Ectodermal cell (in vitro differentiated cells): ENCODE results near the gene PTCH2.
A peak's percentile ranks its signal among the peaks of the same experiment; 100 is the strongest.
"Not testable (repeated sequence)": the region's sequence is repeated elsewhere in the genome, so short reads cannot be mapped to it uniquely, and the experiment has no call there.

Experiments used
- H3K27ac ChIP-seq: 2 replicates; pipeline ENCODE4 v1.7.0; 2013; ENCODE audit warnings: mild to moderate bottlenecking, low read depth, low read length; ENCODE audit not compliant: insufficient read depth, poor library complexity, severe bottlenecking
- H3K27me3 ChIP-seq: 2 replicates; pipeline ENCODE4 v1.7.0; 2013; ENCODE audit warnings: mild to moderate bottlenecking, low read length; ENCODE audit not compliant: insufficient read depth, control insufficient read depth, poor library complexity, severe bottlenecking
- H3K36me3 ChIP-seq: one replicate; pipeline ENCODE4 v1.7.0; 2013; ENCODE audit warnings: low read length; ENCODE audit not compliant: control insufficient read depth, insufficient read depth
- H3K4me1 ChIP-seq: one replicate; pipeline ENCODE4 v1.7.0; 2013; ENCODE audit warnings: low read length; ENCODE audit not compliant: control insufficient read depth, insufficient read depth
- H3K4me3 ChIP-seq: 2 replicates; pipeline ENCODE4 v1.7.0; 2013; ENCODE audit warnings: low read depth, low read length, control low read depth; ENCODE audit not compliant: insufficient read depth
- H3K9me3 ChIP-seq: 2 replicates; pipeline ENCODE4 v1.7.0; 2013; ENCODE audit warnings: mild to moderate bottlenecking, low read length, moderate library complexity; ENCODE audit not compliant: control insufficient read depth
- WGBS, 2 experiments: methylation state at CpG; one replicate each; pipeline ENCODE4 v1.1.7; 2013; ENCODE audit warnings: missing lambda C conversion rate in 2 of 2; 5-methylcytosine and 5-hydroxymethylcytosine counted together

PTCH2 gene

DNA sequence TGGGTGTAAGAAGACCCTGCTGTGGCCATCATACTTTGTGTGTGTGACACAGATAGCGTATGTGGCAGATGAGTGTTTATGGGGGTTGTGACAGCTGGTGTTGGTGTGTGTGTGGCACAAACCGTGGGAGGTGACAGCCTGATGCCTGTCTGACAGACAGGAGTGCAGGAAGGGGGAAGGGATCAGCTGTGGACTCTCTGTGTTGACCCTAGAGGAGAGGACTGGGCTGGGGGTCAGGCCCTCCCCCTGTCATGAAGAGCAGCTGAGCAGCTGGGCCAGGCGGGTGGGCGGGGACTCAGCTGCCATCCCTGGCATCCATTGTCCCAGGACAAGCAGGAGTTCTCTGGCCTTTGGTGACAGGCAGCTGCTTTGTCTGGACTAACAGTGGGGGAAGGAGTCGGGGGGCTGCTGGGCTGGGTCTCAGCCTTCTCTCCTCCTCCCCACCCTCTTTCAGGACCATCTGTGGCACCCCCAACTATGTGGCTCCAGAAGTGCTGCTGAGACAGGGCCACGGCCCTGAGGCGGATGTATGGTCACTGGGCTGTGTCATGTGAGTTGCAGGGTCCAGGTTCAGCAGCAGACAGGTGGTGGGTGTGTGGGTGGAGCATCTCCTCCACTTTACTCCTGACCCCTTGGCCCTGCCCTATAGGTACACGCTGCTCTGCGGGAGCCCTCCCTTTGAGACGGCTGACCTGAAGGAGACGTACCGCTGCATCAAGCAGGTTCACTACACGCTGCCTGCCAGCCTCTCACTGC, 40.6 kb downstream of the PTCH2 start:
- Histone ChIP-seq H3K27ac (peak overlapping the region; percentile 54), H3K27me3 (peaks cover 10% of the 10 kb centered on the region), H3K9me3 (no peaks in the 10 kb centered on the region), H3K4me1 (peaks cover 34% of the 10 kb centered on the region), H3K36me3 (peaks cover 14% of the 10 kb centered on the region), H3K4me3 (peak overlapping the region; percentile 18)
- 45 to 54% methylated on average over 13 of the region's 13 CpGs for WGBS, 2 experiments

DNA sequence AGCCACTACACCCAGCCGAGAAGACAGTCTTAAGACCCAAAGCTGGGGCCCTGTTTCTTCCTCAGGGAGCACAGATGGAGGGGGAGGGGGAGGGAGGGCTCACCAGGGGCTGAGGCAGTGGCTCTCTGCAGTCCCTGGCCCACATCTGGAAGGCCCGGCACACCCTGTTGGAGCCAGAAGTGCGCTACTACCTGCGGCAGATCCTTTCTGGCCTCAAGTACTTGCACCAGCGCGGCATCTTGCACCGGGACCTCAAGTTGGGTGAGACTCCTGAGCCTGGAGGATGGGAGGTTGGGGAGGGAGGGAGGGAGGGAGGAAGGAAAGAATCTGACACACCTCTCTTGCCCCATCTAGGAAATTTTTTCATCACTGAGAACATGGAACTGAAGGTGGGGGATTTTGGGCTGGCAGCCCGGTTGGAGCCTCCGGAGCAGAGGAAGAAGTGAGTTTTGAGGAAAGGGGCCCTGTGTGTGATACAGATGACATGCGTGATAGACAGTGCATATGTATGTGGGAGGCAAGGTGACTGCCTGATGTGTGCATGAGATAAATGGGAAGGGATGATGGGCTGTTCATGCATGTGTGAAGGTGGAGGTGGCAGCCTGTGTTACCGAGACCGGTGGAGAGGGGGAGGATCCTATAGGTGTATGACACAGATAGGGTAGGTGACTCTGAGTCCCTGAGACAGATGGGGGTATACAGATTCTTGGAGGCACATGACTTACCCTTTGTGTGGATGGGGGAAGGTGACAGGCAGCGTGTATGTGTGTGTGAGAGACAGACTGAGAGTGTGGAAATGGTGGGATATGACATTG, 41.4 kb downstream of the PTCH2 start:
- Histone ChIP-seq H3K4me1 (peaks cover 26% of the 10 kb centered on the region), H3K27me3 (peaks cover 10% of the 10 kb centered on the region), H3K27ac (peak overlapping the region; percentile 54), H3K36me3 (peaks cover 14% of the 10 kb centered on the region), H3K4me3 (peak overlapping the region; percentile 18), H3K9me3 (no peaks in the 10 kb centered on the region)
- WGBS, 2 experiments = 80 to 82% methylated on average over 13 of the region's 13 CpGs

DNA sequence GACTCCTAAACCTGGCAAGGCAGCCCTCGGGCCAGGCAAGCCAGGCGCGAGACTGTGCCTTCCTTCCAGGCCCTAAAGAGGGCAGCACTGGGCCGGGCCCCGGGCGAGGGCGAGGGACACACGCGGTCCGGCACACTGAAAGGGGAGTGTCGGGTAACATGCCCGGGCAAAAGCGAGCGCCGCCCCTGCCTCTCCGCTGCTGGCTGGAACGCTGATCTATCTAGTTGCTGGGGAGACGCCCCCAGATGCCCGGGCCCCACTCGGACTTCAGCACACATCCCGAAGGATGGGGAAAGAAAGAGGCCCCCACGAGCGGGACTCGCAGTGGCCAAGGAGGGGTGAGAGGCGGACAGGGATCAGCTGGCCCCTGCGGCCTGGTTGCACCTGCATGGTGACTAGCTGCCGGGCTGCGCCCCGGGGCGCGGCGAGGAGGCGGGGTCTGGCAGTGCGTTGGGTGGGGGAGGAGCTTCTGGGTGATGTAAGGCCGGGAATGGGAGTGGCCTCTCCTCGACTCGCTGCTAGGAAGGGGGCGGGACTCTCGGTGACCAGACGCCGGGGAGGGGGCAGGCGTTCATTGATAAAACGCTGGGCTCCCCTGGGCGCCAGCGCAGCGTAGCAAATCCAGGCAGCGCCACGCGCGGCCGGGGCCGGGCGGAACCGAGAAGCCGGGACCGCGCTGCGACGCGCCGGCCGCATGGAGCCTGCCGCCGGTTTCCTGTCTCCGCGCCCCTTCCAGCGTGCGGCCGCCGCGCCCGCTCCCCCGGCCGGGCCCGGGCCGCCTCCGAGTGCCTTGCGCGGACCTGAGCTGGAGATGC, 43.1 kb downstream of the PTCH2 start, which contains the start of gene PLK3:
Gene PLK3 (plus strand): TSS at position 608 of the 815 bp plus-strand sequence. CDS start 87 bp downstream, at position 695.
- WGBS, 2 experiments = 0 to 1% methylated on average over 79 of the region's 79 CpGs
- Histone ChIP-seq H3K4me3 (peak within 1 kb of the TSS; percentile 49), H3K4me1 (peaks cover 23% of the 10 kb centered on the region), H3K27ac (peak within 1 kb of the TSS; percentile 90), H3K27me3 (peaks cover 10% of the 10 kb centered on the region), H3K9me3 (no peaks in the 10 kb centered on the region), H3K36me3 (peaks cover 7% of the 10 kb centered on the region)

DNA sequence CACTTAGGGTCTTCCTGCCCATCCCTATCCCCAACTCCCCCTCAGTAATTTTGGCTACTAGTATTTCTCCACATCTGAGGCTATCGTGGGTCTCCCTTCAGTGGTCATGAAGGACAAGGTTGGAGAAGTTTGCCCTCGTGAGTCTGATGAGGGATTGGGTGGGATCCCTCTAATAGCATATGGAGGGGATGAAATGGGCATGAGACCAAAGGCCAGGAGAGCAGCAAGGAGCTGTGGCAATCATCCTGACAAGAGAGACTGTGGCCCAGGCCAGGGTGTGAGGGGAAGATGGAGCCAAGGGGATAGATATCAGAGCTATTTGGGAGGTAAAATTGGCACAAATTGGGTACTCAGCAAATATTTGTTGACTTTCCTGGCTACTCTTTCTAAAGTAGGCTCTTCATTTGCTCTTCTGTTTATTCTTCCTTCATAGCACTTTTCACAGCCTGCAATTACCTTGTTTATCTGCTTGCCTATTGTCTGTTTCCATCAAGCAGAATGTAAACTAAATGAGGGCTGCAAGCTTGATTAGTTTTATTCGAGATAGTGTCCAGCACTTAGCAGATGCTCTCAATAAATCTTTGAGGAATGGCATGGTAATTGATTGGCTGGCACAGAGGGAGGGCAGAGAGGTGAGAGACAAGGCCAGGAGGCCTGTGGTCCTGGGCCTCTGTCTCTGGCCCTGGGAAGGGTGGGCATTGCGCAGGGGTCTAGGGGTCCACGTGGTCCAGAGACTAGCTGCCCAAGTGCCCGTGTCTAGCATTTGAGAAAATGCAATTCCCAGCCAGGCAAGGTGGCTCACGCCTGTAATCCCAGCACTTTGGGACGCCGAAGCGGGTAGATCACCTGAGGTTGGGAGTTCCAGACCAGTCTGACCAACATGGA, 44.3 kb downstream of the PTCH2 start:
- WGBS, 2 experiments = 90 to 92% methylated on average over 10 of the region's 10 CpGs
- Histone ChIP-seq H3K36me3 (peaks cover 2% of the 10 kb centered on the region), H3K4me3 (no peak overlapping the region), H3K27ac (no peak overlapping the region), H3K9me3 (no peaks in the 10 kb centered on the region), H3K27me3 (peaks cover 10% of the 10 kb centered on the region), H3K4me1 (peaks cover 23% of the 10 kb centered on the region)

DNA sequence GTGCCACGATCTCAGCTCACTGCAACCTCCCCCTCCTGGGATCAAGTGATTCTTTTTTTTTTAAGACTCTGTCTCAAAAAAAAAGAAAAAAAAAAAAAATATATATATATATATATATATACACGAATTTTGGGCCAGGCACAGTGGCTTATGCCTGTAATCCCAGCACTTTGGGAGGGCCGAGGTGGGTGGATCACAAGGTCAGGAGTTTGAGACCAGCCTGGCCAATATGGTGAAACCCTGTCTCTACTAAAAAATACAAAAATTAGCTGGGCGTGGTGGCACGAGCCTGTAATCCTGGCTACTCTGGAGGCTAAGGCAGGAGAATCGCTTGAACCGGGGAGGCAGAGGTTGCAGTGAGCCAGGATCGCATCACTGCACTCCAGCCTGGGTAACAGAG, 45.2 kb downstream of the PTCH2 start:
- not testable (repeated sequence) for H3K27ac ChIP-seq, H3K9me3 ChIP-seq, H3K27me3 ChIP-seq, H3K4me3 ChIP-seq, H3K36me3 ChIP-seq
- H3K4me1 ChIP-seq = peaks cover 16% of the 10 kb centered on the region
- 88 to 93% methylated on average over 6 to 7 of the region's 8 CpGs for WGBS, 2 experiments

DNA sequence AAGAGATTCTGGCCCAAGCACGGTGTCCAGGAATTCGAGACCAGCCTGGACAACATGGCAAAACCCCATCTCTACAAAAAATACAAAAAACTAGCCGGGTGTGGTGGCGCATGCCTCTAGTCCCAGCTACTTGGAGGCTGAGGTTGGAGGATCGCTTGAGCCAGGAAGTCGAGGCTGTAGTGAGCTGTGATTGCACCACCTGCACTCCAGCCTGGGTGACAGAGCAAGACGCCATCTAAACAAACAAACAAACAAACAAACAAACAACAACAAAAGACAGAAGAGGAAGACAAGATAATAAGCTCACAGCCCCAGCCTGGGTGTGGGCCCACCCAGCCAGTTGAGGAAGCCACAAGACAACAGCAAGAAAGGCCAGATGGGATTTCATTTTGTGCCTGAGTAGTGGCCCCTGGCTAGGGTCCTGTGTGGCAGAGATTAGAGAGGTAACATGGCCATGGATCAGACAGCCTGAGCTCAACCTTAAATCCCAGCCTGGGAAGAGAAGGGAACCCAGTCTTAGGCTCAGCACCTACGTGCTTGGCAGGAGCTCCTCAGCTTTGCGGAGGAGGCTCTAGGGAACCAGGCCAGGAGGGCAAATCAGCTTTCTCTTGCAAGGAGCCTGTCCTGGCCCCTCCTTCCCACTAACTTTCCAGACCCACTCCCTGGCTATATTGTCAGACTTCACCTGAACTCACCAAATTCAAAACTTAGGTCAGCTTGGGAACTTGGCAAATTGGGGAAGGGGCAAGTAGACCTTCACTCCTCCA, 50.1 kb downstream of the PTCH2 start:
- no peak overlapping the region for H3K4me3 ChIP-seq
- no peaks in the 10 kb centered on the region for H3K9me3 ChIP-seq
- 89 to 93% methylated on average over 9 of the region's 9 CpGs for WGBS, 2 experiments
- H3K27me3 ChIP-seq = no peaks in the 10 kb centered on the region
- peaks cover 6% of the 10 kb centered on the region for H3K4me1 ChIP-seq
- H3K36me3 ChIP-seq = no peaks in the 10 kb centered on the region
- H3K27ac ChIP-seq = no peak overlapping the region

DNA sequence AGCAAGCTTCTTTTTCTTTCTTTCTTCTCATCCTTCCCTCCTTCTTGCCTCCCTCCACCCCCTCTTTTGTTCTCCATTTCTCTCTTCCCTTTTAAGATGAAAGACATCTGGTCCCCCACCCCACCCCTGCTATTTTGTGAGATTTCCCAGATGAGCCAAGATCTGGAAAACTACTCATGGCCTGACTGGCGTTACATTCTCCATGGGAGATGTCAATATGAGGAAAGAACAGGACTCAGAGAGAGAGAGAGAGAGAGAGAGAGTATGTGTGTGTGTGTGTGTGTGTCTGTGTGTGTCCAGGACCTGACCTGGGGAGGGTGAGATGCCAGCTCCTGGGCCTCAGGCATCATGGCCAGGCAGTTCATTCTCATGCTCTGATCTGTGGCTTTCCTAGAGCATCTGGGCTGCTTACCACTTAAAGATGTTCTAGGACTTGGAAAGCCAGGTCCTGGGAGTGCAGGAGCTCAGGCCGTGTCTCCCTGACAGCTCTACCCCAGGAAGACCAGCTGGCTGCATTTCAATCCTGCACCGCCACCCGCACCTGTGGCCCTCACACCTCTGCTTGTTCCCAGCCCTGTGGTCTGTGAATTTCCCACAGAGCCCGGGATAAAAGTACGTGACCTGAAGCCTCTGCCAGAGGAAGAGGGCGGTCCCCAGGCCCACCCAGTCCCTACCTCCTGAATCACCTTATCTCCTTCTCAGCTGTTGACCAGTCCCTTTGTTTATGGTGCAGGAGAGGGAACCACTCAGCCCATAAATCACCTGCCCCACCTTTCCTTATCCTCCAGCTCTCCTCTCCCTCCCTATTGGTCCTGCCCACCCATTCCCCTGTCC, 51.9 kb downstream of the PTCH2 start:
- no peak overlapping the region for H3K27ac ChIP-seq

DNA sequence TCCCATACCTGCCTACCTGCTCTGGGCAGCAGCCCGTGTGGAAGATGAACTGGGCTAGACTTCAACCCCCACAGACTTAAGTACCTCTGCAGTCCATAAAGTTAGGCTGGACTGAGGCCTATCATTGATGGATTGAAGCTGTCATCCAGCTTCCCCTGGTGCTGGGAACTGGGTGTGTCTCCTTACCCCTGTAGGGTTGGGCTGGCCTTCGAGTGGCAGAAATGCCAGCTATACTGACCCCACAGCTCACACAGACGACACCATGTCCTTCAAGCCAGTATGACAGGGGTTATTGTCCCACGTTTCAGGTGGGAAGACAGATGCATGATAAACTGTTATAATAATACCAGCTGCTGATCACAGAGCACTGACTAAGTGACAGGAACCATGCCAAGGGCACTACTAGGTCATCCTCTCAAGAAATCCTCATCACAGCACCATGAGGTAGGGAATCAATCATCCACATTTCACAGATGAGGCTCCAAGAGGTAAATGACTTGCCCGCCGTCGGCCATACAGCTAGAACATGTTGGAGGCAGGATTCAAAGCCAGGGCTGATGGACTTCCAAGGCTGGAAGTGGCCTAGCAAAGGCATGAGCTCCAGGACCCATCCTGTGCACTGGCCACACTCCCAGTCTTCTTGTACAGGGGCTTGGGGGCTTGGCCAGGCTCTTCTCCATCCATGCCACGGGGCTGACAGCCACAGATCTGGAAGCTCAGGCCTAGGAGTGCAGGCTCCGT, 54.8 kb downstream of the PTCH2 start, which contains the start of gene BEST4:
Gene BEST4 (minus strand): TSS at position 51 of the 741 bp plus-strand sequence. CDS start 465 bp downstream, outside the sequence.
- peaks cover 22% of the 10 kb centered on the region for H3K27me3 ChIP-seq
- no peak within 1 kb of the TSS for H3K27ac ChIP-seq
- H3K36me3 ChIP-seq = no peaks in the 10 kb centered on the region
- no peak within 1 kb of the TSS for H3K4me3 ChIP-seq
- 94 to 95% methylated on average over 9 of the region's 9 CpGs for WGBS, 2 experiments
- H3K4me1 ChIP-seq = peaks cover 10% of the 10 kb centered on the region
- H3K9me3 ChIP-seq = no peaks in the 10 kb centered on the region

More for the DNA sequence above, 51.9 kb downstream of the PTCH2 start:
- Histone ChIP-seq H3K4me3 (no peak overlapping the region), H3K27me3 (peaks cover 8% of the 10 kb centered on the region), H3K36me3 (no peaks in the 10 kb centered on the region), H3K4me1 (peaks cover 10% of the 10 kb centered on the region), H3K9me3 (no peaks in the 10 kb centered on the region)
- 82 to 86% methylated on average over 7 of the region's 7 CpGs for WGBS, 2 experiments
